HepG2 (cell line): ENCODE measurements around the gene ACOT13. TPM values are rescaled to one million over a fixed set of nuclear protein-coding genes. Genes with fewer than 3 reads are reported as not detected.

Experiments
- ATAC-seq: fragments of 200-7000 bp; cut with Tn5 transposase; 3 replicates; pipeline ENCODE4 v1.9.1; 2020; ENCODE audit warnings: mild to moderate bottlenecking, moderate library complexity
- BruUV-seq: library from RNA; stranded (reverse); fragments of 400-500 nt; replicated peaks from 2 replicates; lab custom pipeline; 2021; lab: Mats Ljungman, UMichigan
- CTCF ChIA-PET: fragments of 300-600 bp; formaldehyde crosslinking; extraction: SDS; loops from one replicate; lab custom pipeline; 2021; ENCODE audit warnings: low total read pairs, inconsistent platforms, low intra/inter-chr PET ratio; lab: Yijun Ruan, JAX
- POLR2A ChIA-PET: fragments of 350-600 bp; sonication (Branson Sonifier 250); formaldehyde crosslinking; loops from one replicate; lab custom pipeline; 2020; ENCODE audit warnings: antibody characterized with exemption, inconsistent platforms; lab: Yijun Ruan, JAX
- DNase-seq: peaks from one replicate; pipeline ENCODE4 v3.0.0-alpha.2; 2015; ENCODE audit warnings: low spot score
- FAIRE-seq: peaks from 3 replicates; lab custom pipeline; 2011; peaks lifted over from hg19 to GRCh38; lab: Jason Lieb, UNC
- H2AFZ ChIP-seq: one replicate; pipeline ENCODE4 v1.6.1; 2011; ENCODE audit warnings: low read length, inconsistent platforms
- H3K27ac ChIP-seq: fragments of 300-600 bp; 3 replicates; pipeline ENCODE4 v1.8.0; 2011; ENCODE audit warnings: mixed run types, mild to moderate bottlenecking, mixed read lengths, low read length, inconsistent platforms; ENCODE audit not compliant: insufficient read depth; ENCODE audit errors: extremely low read length
- H3K27me3 ChIP-seq, 2 experiments: fragments of 200-600 bp in 1 of 2; 2 replicates in 1 of 2; 3 replicates in 1 of 2; pipeline versions ENCODE4 v1.6.0 to v1.8.0; 2011; ENCODE audit warnings: low read length in 2 of 2, mild to moderate bottlenecking in 2 of 2, moderate library complexity in 2 of 2, inconsistent platforms in 1 of 2; ENCODE audit not compliant: insufficient read depth in 2 of 2, control insufficient read depth in 1 of 2
- H3K36me3 ChIP-seq, 2 experiments: fragments of 200-600 bp in 1 of 2; replicated peaks in 1 of 2; 2 replicates in 1 of 2; 3 replicates in 1 of 2; pipeline versions ENCODE4 v1.5.1 to v1.8.0; 2011; ENCODE audit warnings: low read length in 2 of 2, inconsistent platforms in 1 of 2; ENCODE audit not compliant: insufficient read depth in 2 of 2, control insufficient read depth in 1 of 2
- H3K4me1 ChIP-seq: 2 replicates; pipeline ENCODE4 v1.5.1; 2012; ENCODE audit warnings: low read length, inconsistent platforms; ENCODE audit not compliant: insufficient read depth
- H3K4me2 ChIP-seq: 2 replicates; pipeline ENCODE4 v1.6.0; 2011; ENCODE audit warnings: low read depth, low read length, inconsistent platforms
- H3K4me3 ChIP-seq, 3 experiments: fragments of 200-600 bp in 1 of 3; sonication (generic), shearing (Covaris generic) in 1 of 3; replicated peaks in 1 of 3; 2 replicates each; pipeline ENCODE4 v1.5.1; 2011 to 2016; ENCODE audit warnings: low read length in 3 of 3, inconsistent platforms in 2 of 3, low read depth in 2 of 3, mild to moderate bottlenecking in 2 of 3, control low read depth in 1 of 3, mixed read lengths in 1 of 3; ENCODE audit not compliant: insufficient read depth in 1 of 3
- H3K79me2 ChIP-seq: one replicate; pipeline ENCODE4 v1.6.1; 2011; ENCODE audit warnings: low read length, inconsistent platforms; ENCODE audit not compliant: insufficient read depth
- H3K9ac ChIP-seq: 2 replicates; pipeline ENCODE4 v1.6.0; 2011; ENCODE audit warnings: mild to moderate bottlenecking, low read depth, low read length, inconsistent platforms; ENCODE audit not compliant: insufficient read depth
- H3K9me3 ChIP-seq: 2 replicates; pipeline ENCODE4 v1.5.1; 2012; ENCODE audit warnings: mild to moderate bottlenecking, low read length
- H4K20me1 ChIP-seq: 2 replicates; pipeline ENCODE4 v1.6.0; 2011; ENCODE audit warnings: inconsistent platforms, mild to moderate bottlenecking, low read length, moderate library complexity; ENCODE audit not compliant: insufficient read depth
- ARNTL ChIP-seq: sonication (generic); formaldehyde crosslinking; IDR thresholded peaks from 2 replicates; pipeline ENCODE4 v1.4.0; 2020; ENCODE audit warnings: mild to moderate bottlenecking, missing genetic modification reagents
- ASH2L ChIP-seq: fragments of 300-600, 200-600 bp; sonication (generic); IDR thresholded peaks from 2 replicates; pipeline ENCODE4 v1.7.0; 2017; ENCODE audit warnings: low read depth, mild to moderate bottlenecking, moderate library complexity, mixed read lengths, low read length; ENCODE audit not compliant: insufficient read length
- CCAR2 ChIP-seq: fragments of 200-400 bp; formaldehyde crosslinking; optimal IDR thresholded peaks from 2 replicates; pipeline ENCODE3; 2018; ENCODE audit warnings: low read depth, mild to moderate bottlenecking, low read length, moderate library complexity
- GLI4 ChIP-seq: sonication (generic); formaldehyde crosslinking; IDR thresholded peaks from 2 replicates; pipeline ENCODE4 v1.5.1; 2020; ENCODE audit warnings: missing genetic modification reagents, mild to moderate bottlenecking, moderate library complexity, borderline replicate concordance
- MAFF ChIP-seq: IDR thresholded peaks from 2 replicates; pipeline ENCODE4 v1.6.1; 2011; ENCODE audit warnings: low read depth, low read length, improper control_type of control experiment
- MAFK ChIP-seq, 2 experiments: IDR thresholded peaks in 1 of 2; conservative IDR thresholded peaks in 1 of 2; 2 replicates each; pipeline ENCODE4 v1.6.1; 2011; ENCODE audit warnings: improper control_type of control experiment in 2 of 2, low read length in 2 of 2
- NCOA5 ChIP-seq: sonication (generic); formaldehyde crosslinking; IDR thresholded peaks from 2 replicates; pipeline ENCODE4 v1.4.0; 2020; ENCODE audit warnings: missing genetic modification reagents
- SUZ12 ChIP-seq: fragments of 150-350 bp; IDR thresholded peaks from 2 replicates; pipeline ENCODE4 v1.6.1; 2014; ENCODE audit warnings: low read depth, low read length
- ZC3H13 ChIP-seq: sonication (generic); formaldehyde crosslinking; IDR thresholded peaks from 2 replicates; pipeline ENCODE4 v1.8.1; 2023; ENCODE audit warnings: mild to moderate bottlenecking, missing genetic modification reagents, moderate library complexity
- WGBS: methylation state at CpG from one replicate; pipeline ENCODE4 v1.1.6; 2017; ENCODE audit warnings: low lambda C conversion rate; 5-methylcytosine and 5-hydroxymethylcytosine counted together
- in situ Hi-C: cut with HindIII; loops from 2 replicates; pipeline ENCODE4 v1.10.0; 2017; ENCODE audit warnings: low pct_unique_long_range_greater_than_20kb; ENCODE audit not compliant: extremely low pct_ligation_motif_present
- intact Hi-C: fragments of 100-400 bp; cut with micrococcal nuclease; formaldehyde crosslinking; loops from one replicate; pipeline ENCODE4 v1.10.0; 2022; ENCODE audit not compliant: unreplicated experiment
- polyA plus RNA-seq, 8 experiments: library from polyadenylated mRNA; depleted of rRNA in 3 of 8; stranded (reverse) in 7 of 8; unstranded in 1 of 8; fragments of >200 nt; fragmentation: Illumina TruSeq in 4 of 8; extraction: Trizol in 4 of 8; gene quantifications; 2 replicates each; pipeline versions ENCODE4 v1.2.1 to v1.2.3, GENCODE V29; 2011 to 2016; ENCODE audit warnings: low read depth in 4 of 8, missing spikeins in 1 of 8, mixed read lengths in 1 of 8; ENCODE audit not compliant: insufficient read depth in 1 of 8
- total RNA-seq, 5 experiments: library from RNA; depleted of rRNA; stranded (reverse); fragments of >200 nt; fragmentation: Illumina TruSeq; extraction: Trizol; gene quantifications; 2 replicates each; pipeline ENCODE4 v1.2.3, GENCODE V29; 2016; ENCODE audit warnings: low read depth in 1 of 5

The ACOT13 gene
- total and polyA plus RNA-seq, 2 of the 13 experiments (the other 11 are each of a cell fraction or from before 2014, with no cell fraction given): 31.5 to 45.1 TPM

DNA sequence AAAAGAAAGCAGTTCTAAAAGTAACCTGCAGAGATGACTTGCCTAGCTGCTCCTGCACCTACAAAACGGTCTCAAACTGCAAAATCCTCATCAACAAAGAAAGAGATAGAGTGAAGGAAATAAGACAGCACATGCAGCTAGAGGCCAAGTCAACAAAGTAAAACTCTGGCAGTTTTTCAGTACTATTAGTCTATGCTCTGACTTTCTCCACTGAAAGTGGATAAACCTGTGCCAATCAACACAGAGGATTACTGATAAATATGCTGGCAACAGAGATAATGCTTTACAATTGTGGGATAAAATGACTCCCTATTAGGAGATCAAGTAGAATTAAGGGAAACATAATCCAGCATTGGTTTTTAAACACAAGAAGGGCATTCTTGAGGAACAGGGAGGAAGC lies 34.3 kb upstream of the ACOT13 start:
- ChIA-PET CTCF (no interaction called here), POLR2A (no interaction called here)
- ATAC-seq (no peak), DNase-seq (no peak), FAIRE-seq (no peak)
- intact Hi-C loops (no loop called here), in situ Hi-C loops (no loop called here)
- no peaks in the 10 kb centered on the region for H4K20me1 ChIP-seq
- H3K79me2 ChIP-seq: no peaks in the 10 kb centered on the region
- H3K4me3 ChIP-seq: no peak overlapping the region
- H3K4me1 ChIP-seq: no peaks in the 10 kb centered on the region
- 4% methylated on average over 1 of the region's 1 CpG for WGBS
- no peak overlapping the region for H3K9ac ChIP-seq
- H3K36me3 ChIP-seq: no peaks in the 10 kb centered on the region
- no peak overlapping the region for H2AFZ ChIP-seq
- BruUV-seq: no TSS peak
- H3K27me3 ChIP-seq: peaks cover 0 to 10% of the 10 kb centered on the region in 2 experiments; a peak in 1 of 5 replicates
- no peak overlapping the region for H3K4me2 ChIP-seq
- TF ChIP-seq ZC3H13 (CRISPR knock-in tag) (no peak), ASH2L (no peak), GLI4 (CRISPR knock-in tag) (no peak), CCAR2 (no peak), SUZ12 (no peak), ARNTL (CRISPR knock-in tag) (no peak)
- H3K9me3 ChIP-seq: 0 out of 2 replicates have a peak, but pooled peaks cover 5% of the 10 kb centered on the region
- no peak overlapping the region for H3K27ac ChIP-seq

DNA sequence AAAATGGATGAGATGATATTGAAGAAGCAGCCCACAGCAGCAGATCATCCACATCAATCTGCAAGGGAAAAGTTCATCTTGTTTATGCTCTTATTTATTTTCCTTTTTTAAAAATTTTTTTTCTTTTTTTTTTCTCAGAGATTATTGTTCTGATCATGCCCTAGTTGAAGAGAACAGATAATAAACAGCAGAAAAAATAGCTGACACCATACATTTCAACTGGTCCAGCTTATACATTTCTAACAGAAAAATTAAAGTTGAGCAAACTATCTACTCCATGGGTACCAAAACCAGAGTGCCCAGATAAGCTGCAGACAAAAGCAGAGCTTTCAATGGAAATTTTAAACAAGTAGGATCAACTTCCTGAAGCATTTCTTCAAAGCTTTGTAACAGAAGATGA lies 30.2 kb upstream of the ACOT13 start:
- H3K9ac ChIP-seq: no peak overlapping the region
- no peak overlapping the region for H2AFZ ChIP-seq
- ATAC-seq: no peak
- DNase-seq: no peak
- 0 out of 2 replicates have a peak, but pooled peaks cover 5% of the 10 kb centered on the region for H3K9me3 ChIP-seq
- H3K36me3 ChIP-seq: no peaks in the 10 kb centered on the region
- in situ Hi-C loops (no loop called here), intact Hi-C loops (no loop called here)
- ChIA-PET POLR2A (no interaction called here), CTCF (no interaction called here)
- no peaks in the 10 kb centered on the region; a peak in 1 of 5 replicates for H3K27me3 ChIP-seq
- peak; percentile 32 to 75; a peak in 3 of 4 replicates for TF ChIP-seq MAFK (conservative IDR thresholded peaks at IDR 0.05 in 1 of 2, IDR thresholded peaks at IDR 0.05 in 1 of 2; ENCODE audit: low read length in 2 of 2)
- no peak for TF ChIP-seq NCOA5 (CRISPR knock-in tag)
- peak; percentile 54 for TF ChIP-seq MAFF
- H3K79me2 ChIP-seq: no peaks in the 10 kb centered on the region
- FAIRE-seq: no peak
- H3K27ac ChIP-seq: no peak overlapping the region
- H3K4me1 ChIP-seq: no peaks in the 10 kb centered on the region
- H3K4me3 ChIP-seq: no peak overlapping the region
- no TSS peak for BruUV-seq
- no peak overlapping the region for H3K4me2 ChIP-seq
- no peaks in the 10 kb centered on the region for H4K20me1 ChIP-seq
